ENCODE measurements around the gene CFAP410.

The CFAP410 gene

DNA sequence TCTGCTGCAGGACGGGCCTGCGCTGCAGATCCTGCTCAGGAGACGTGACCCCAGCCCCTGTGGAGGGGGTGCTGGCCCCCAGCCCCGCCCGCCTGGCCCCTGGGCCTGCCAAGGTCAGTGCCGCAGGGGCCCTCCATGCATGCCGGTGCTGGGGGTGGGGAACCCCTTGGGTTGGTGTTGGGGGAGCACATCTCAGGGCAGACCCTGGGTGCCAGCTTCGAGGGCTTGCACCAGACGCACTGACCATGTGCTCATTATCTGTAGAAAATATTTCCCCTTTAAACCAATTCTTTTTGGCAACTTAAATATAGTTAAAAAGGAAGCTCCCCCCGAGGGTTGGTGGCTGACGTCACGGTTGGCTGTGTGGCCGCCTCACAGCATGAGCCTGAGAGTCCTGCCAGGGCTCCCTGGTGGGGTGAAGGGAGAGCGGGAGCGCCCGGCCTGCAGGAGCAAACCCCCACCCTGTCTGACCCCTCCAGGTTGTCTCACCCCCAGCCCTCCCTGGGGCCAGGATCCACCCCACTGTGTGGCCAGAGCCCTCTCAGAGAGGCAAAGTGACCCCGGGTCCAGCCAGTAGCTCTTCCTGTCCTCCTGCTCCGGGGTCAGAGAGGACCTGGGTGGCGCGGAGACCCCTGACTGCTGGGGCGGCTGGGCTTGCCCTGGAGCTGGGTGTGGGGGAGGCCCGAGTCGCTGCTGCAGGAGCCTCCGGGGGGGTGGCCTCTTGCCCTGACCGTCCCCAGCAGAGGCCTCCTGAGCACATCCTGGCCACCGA is 44.6 kb downstream of the CFAP410 start:
- DNase-seq (ENCODE audit: low read depth): no peak
- no peak overlapping the region for H3K4me3 ChIP-seq (ENCODE audit: low read depth, low read length)
- TF ChIP-seq, protein P1, sequence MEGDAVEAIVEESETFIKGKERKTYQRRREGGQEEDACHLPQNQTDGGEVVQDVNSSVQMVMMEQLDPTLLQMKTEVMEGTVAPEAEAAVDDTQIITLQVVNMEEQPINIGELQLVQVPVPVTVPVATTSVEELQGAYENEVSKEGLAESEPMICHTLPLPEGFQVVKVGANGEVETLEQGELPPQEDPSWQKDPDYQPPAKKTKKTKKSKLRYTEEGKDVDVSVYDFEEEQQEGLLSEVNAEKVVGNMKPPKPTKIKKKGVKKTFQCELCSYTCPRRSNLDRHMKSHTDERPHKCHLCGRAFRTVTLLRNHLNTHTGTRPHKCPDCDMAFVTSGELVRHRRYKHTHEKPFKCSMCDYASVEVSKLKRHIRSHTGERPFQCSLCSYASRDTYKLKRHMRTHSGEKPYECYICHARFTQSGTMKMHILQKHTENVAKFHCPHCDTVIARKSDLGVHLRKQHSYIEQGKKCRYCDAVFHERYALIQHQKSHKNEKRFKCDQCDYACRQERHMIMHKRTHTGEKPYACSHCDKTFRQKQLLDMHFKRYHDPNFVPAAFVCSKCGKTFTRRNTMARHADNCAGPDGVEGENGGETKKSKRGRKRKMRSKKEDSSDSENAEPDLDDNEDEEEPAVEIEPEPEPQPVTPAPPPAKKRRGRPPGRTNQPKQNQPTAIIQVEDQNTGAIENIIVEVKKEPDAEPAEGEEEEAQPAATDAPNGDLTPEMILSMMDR (IDR thresholded peaks at IDR 0.05; ENCODE audit: insufficient read depth, low read depth, low read length, missing control alignments): no peak

DNA sequence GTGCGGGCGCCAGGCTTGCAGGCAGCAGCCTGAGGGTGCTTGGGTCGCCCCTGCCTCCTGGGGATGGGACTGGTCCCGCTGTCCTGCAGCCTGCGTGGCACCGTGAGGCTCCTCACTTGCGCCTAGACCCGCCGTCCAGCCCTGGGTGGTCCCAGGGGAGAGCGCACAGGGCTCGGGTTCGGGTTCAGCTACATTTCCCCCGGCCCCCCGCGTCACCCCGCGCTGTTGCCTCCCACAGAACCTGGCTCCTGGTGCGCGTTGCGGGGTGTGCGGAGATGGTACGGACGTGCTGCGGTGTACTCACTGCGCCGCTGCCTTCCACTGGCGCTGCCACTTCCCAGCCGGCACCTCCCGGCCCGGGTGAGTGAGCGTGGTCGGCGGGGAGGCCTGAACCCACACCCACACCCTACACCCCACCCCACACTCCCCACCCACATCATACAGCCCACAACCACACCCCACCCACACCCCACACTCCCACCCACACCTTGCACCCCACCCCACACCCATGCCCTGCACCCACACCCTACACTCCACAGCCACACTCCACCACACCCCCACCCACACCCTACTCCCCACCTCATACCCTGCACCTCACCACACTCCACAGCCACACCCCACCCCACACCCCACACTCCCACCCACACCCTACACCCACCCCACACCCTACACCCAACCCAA is 45.5 kb downstream of the CFAP410 start:
- TF ChIP-seq, protein P1 (IDR thresholded peaks at IDR 0.05; ENCODE audit: insufficient read depth, low read depth, low read length, missing control alignments): no peak
- no peak overlapping the region for H3K4me3 ChIP-seq (ENCODE audit: low read depth, low read length)
- no peak for DNase-seq (ENCODE audit: low read depth)

DNA sequence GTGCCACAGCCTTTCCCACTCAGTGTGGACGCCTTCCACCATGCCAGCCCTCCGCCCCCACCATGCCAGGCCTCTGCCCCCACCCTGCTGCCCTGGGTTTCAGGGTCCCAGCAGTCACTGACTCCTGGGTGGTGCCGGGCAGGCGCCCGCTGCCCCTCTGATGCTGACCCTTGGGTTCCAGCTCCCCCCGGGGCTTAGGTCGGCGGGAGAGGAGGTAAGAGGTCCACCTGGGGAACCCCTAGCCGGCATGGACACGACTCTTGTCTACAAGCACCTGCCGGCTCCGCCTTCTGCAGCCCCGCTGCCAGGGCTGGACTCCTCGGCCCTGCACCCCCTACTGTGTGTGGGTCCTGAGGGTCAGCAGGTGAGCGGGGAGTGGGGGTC is 46.4 kb downstream of the CFAP410 start:
- TF ChIP-seq, protein P1 (IDR thresholded peaks at IDR 0.05; ENCODE audit: insufficient read depth, low read depth, low read length, missing control alignments): no peak
- no peak for DNase-seq (ENCODE audit: low read depth)
- H3K4me3 ChIP-seq (ENCODE audit: low read depth, low read length): no peak overlapping the region

DNA sequence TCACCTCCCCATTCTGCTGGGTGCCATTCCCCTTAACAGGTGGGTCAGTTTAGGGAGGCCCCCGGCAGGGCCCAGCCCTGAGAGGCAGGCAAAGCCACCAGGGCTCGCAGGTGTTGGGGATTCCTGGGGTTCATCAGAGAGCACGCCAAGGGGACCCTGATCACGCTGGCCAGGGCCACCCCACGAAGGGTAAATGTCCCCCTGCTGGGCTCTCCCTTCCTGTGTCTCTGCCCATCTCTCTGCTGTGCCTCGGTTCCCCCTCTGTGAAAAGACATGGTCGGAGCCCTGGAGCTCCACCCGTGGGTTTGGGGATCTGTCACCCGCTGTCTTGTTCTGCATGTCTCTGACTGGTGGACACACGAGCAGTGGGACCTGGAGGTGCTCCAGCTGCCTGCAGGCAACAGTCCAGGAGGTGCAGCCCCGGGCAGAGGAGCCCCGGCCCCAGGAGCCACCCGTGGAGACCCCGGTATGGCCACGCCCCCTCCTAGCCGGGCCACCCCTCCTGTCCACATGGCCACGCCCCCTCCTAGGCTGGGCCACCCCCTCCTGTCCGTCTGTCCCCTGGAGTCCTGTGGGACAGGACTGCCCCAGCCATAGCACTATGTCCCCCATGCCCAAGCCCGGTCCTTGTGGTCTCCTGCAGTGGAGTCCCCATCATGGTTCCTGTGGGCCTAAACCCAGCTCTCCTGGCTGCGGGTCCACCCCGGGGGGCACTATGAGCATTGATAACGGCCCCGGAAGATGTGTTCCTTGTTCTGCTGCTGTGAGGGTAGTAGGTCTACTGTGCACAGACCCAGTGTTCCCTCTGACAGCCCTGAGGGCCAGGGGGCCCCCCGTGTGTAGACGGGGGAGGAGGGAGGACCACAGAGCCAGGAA is 47.0 kb downstream of the CFAP410 start:
- no peak overlapping the region for H3K4me3 ChIP-seq (ENCODE audit: low read depth, low read length)
- TF ChIP-seq, protein P1 (IDR thresholded peaks at IDR 0.05; ENCODE audit: insufficient read depth, low read depth, low read length, missing control alignments): no peak
- DNase-seq (ENCODE audit: low read depth): no peak

DNA sequence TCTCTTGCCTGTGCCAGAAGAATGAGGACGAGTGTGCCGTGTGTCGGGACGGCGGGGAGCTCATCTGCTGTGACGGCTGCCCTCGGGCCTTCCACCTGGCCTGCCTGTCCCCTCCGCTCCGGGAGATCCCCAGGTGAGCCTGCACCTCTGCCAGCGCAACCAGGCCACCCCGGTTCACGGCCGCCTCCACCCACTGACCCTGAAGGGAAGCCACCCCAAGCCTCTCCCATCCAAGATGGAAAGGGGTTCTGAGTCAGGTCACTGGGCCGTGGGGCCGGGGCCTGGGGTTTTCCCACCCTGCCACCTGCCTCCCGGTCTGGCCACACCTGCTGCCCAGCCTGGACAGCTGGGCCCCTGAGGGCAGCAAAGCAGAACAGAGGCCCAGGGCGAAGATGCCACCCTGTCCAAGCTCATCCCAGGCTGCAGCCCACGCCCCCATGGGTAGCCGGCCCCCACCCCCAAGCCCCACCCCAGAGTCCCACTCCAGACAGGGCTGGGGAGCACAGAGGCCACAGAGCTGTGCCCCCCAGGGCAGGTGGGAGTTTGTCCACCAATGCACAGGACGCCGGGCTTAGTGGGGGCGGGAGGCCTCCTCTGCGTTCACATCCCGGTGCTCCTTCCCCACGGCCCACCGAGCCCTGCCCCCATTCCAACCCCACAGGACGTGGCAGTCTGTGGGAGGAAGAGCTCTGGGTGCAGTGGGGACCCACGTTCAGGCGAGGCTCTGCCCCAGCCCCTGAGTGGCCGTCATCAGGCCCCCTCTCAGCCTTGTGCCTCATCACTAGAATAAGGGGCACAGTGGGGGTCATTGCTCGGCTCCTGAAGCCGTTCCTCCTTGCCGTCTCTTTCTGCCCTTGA is 47.9 kb downstream of the CFAP410 start:
- no peak for DNase-seq (ENCODE audit: low read depth)
- H3K4me3 ChIP-seq (ENCODE audit: low read depth, low read length): no peak overlapping the region
- TF ChIP-seq, protein P1 (IDR thresholded peaks at IDR 0.05; ENCODE audit: insufficient read depth, low read depth, low read length, missing control alignments): no peak

Measured in GM12865 (cell line).